GM03348 (cell line): ENCODE data around the gene OSBPL5.

Experiments used
- DNase-seq: peaks from one replicate; pipeline ENCODE4 v3.0.0; 2012; ENCODE audit warnings: low spot score

The OSBPL5 gene

GRCh38 chr11:3051196-3052108 lies 113.7 kb downstream of the OSBPL5 start:
- DNase-seq = no peak

- no peak for DNase-seq
These were observed 114.5 kb downstream of the OSBPL5 start for GRCh38 chr11:3050386-3051195.

GRCh38 chr11:3049430-3050243 lies 115.5 kb downstream of the OSBPL5 start:
- peak; percentile 96 for DNase-seq

- no peak for DNase-seq
These were observed 117.5 kb downstream of the OSBPL5 start for GRCh38 chr11:3047637-3048036.

GRCh38 chr11:3046641-3047040 lies 118.5 kb downstream of the OSBPL5 start:
- no peak for DNase-seq

GRCh38 chr11:3046190-3046589 lies 118.9 kb downstream of the OSBPL5 start:
- DNase-seq = peak; percentile 27

- no peak for DNase-seq
These were observed 120.2 kb downstream of the OSBPL5 start for GRCh38 chr11:3044915-3045314.

- DNase-seq = peak; percentile 63
These were observed 121.1 kb downstream of the OSBPL5 start for GRCh38 chr11:3044004-3044403.

- DNase-seq = peak; percentile 83
These were observed 121.7 kb downstream of the OSBPL5 start for GRCh38 chr11:3043315-3043871.

GRCh38 chr11:3042496-3043314 lies 122.4 kb downstream of the OSBPL5 start:
- DNase-seq = no peak

- DNase-seq = no peak
These were observed 123.2 kb downstream of the OSBPL5 start for GRCh38 chr11:3041699-3042441.

GRCh38 chr11:3040881-3041280 lies 124.2 kb downstream of the OSBPL5 start:
- no peak for DNase-seq

GRCh38 chr11:3037945-3038271 lies 127.2 kb downstream of the OSBPL5 start:
- DNase-seq = no peak
